MM.1S (cell line): ENCODE data around the gene BCL6.

Source experiments
- DNase-seq: peaks from one replicate; pipeline ENCODE4 v3.0.0-alpha.2; 2015
- H2AFZ ChIP-seq: fragments of 300-600 bp; sonication (generic); 2 replicates; pipeline ENCODE4 v1.6.0; 2016; ENCODE audit warnings: antibody characterized with exemption, low read length
- H3F3A ChIP-seq: fragments of 300-600 bp; sonication (generic); 2 replicates; pipeline ENCODE4 v1.6.1; 2016; ENCODE audit warnings: mild to moderate bottlenecking, antibody characterized with exemption, low read length, moderate library complexity, mixed read lengths; ENCODE audit not compliant: insufficient read depth
- H3K27ac ChIP-seq: fragments of 300-600 bp; sonication (generic); 2 replicates; pipeline ENCODE4 v1.5.1; 2016; ENCODE audit warnings: mild to moderate bottlenecking, low read length
- H3K27me3 ChIP-seq: fragments of 300-600 bp; sonication (generic); replicated peaks from 2 replicates; pipeline ENCODE4 v1.6.0; 2016; ENCODE audit warnings: low read length; ENCODE audit not compliant: insufficient read depth
- H3K36me3 ChIP-seq: fragments of 300-600 bp; sonication (generic); replicated peaks from 2 replicates; pipeline ENCODE4 v1.6.1; 2016; ENCODE audit warnings: mild to moderate bottlenecking, low read length, mixed read lengths; ENCODE audit not compliant: insufficient read depth
- H3K4me1 ChIP-seq: fragments of 300-600 bp; sonication (generic); 2 replicates; pipeline ENCODE4 v1.6.1; 2016; ENCODE audit warnings: low read length, mixed read lengths
- H3K4me2 ChIP-seq: fragments of 300-600 bp; sonication (generic); 2 replicates; pipeline ENCODE4 v1.6.0; 2016; ENCODE audit warnings: low read depth, low read length
- H3K4me3 ChIP-seq: fragments of 300-600 bp; sonication (generic); 2 replicates; pipeline ENCODE4 v1.5.1; 2016; ENCODE audit warnings: low read length, mixed read lengths
- H3K79me2 ChIP-seq: fragments of 300-600 bp; sonication (generic); 2 replicates; pipeline ENCODE4 v1.6.1; 2016; ENCODE audit warnings: mixed run types, low read length, mixed read lengths
- H3K9ac ChIP-seq: fragments of 300-600 bp; sonication (generic); 2 replicates; pipeline ENCODE4 v1.6.1; 2016; ENCODE audit warnings: low read length, mixed read lengths
- H3K9me2 ChIP-seq: fragments of 300-600 bp; sonication (generic); replicated peaks from 2 replicates; pipeline ENCODE4 v1.6.1; 2016; ENCODE audit warnings: mild to moderate bottlenecking, low read length, mixed read lengths; ENCODE audit not compliant: insufficient read depth
- H3K9me3 ChIP-seq: fragments of 300-600 bp; sonication (generic); replicated peaks from 2 replicates; pipeline ENCODE4 v1.6.1; 2016; ENCODE audit warnings: mild to moderate bottlenecking, low read length, mixed read lengths; ENCODE audit not compliant: insufficient read depth
- H4K20me1 ChIP-seq: fragments of 300-600 bp; sonication (generic); 2 replicates; pipeline ENCODE4 v1.6.1; 2016; ENCODE audit warnings: mild to moderate bottlenecking, low read length, moderate library complexity, mixed read lengths; ENCODE audit not compliant: insufficient read depth
- EZH2 ChIP-seq: fragments of 300-600 bp; sonication (generic); optimal IDR thresholded peaks from 2 replicates; pipeline ENCODE3; 2017; ENCODE audit warnings: low read depth, mild to moderate bottlenecking, antibody characterized with exemption, low read length, mixed read lengths
- EZH2phosphoT487 ChIP-seq: fragments of 300-600 bp; sonication (generic); IDR thresholded peaks from 2 replicates; pipeline ENCODE4 v1.6.1; 2018; ENCODE audit warnings: antibody characterized with exemption, low read length
- TF ChIP-seq, protein P1 (sequence below): fragments of 300-600 bp; sonication (generic); IDR thresholded peaks from 2 replicates; pipeline ENCODE4 v1.5.1; 2016; ENCODE audit warnings: antibody characterized with exemption, low read length, mixed read lengths

The BCL6 gene

DNA sequence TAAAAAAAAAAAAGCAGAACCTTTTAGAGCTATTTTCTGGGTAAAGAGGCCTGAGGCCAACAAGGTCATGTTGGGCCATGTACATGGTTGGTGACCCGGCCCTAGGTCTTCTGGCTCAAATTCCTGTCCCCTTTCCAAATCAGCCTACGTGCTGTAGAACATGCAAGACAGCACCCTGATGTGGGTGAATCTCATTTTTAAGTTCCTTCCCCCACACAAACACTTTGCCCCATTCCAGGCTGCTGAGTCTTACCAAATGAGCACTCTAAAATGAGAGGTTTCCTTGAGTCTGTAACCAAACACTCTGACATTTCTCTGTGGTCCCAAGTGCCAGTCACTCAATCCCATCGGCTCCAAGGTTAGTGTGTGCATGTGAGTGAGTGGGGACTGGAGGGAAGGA lies 9.4 kb downstream of the BCL6 start:
- H4K20me1 ChIP-seq, result no peaks in the 10 kb centered on the region
- H3K4me2 ChIP-seq, result no peak overlapping the region
- no peaks in the 10 kb centered on the region for H3K79me2 ChIP-seq
- H3K4me1 ChIP-seq, result peaks cover 7% of the 10 kb centered on the region
- DNase-seq, result no peak
- H3K27ac ChIP-seq, result no peak overlapping the region
- TF ChIP-seq, protein P1, sequence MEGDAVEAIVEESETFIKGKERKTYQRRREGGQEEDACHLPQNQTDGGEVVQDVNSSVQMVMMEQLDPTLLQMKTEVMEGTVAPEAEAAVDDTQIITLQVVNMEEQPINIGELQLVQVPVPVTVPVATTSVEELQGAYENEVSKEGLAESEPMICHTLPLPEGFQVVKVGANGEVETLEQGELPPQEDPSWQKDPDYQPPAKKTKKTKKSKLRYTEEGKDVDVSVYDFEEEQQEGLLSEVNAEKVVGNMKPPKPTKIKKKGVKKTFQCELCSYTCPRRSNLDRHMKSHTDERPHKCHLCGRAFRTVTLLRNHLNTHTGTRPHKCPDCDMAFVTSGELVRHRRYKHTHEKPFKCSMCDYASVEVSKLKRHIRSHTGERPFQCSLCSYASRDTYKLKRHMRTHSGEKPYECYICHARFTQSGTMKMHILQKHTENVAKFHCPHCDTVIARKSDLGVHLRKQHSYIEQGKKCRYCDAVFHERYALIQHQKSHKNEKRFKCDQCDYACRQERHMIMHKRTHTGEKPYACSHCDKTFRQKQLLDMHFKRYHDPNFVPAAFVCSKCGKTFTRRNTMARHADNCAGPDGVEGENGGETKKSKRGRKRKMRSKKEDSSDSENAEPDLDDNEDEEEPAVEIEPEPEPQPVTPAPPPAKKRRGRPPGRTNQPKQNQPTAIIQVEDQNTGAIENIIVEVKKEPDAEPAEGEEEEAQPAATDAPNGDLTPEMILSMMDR, result no peak
- TF ChIP-seq EZH2 (no peak), EZH2phosphoT487 (no peak)
- H2AFZ ChIP-seq, result no peak overlapping the region
- no peak overlapping the region for H3K4me3 ChIP-seq
- H3F3A ChIP-seq, result peaks cover 13% of the 10 kb centered on the region
- no peaks in the 10 kb centered on the region for H3K36me3 ChIP-seq
- H3K9me2 ChIP-seq, result no peaks in the 10 kb centered on the region
- H3K9me3 ChIP-seq, result no peaks in the 10 kb centered on the region
- H3K9ac ChIP-seq, result no peak overlapping the region
- H3K27me3 ChIP-seq, result peaks cover 20% of the 10 kb centered on the region

DNA sequence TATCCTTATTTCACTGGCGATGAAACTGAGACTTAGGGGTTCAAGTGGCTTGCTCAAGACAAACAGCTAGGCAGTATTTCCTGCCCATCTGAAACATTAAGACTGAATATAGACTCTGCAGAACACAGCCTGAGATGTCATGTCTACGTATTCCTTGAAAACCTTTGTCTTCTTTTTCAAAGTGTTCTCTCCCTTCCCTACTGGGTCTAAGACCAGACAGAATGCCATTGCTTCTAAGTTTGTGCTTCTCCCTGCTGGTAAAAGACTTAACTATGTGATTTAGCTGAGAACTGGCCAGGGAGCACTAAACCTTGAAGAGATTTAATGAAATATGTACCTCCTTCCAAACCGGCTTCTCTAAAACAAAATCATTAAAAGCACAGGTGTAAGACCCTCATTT lies 9.9 kb downstream of the BCL6 start:
- Histone ChIP-seq H3K36me3 (no peaks in the 10 kb centered on the region), H3K27ac (no peak overlapping the region), H3K79me2 (no peaks in the 10 kb centered on the region), H3K4me2 (no peak overlapping the region), H3K27me3 (peaks cover 20% of the 10 kb centered on the region), H3K9me3 (no peaks in the 10 kb centered on the region), H3K4me3 (no peak overlapping the region), H4K20me1 (no peaks in the 10 kb centered on the region), H3K9me2 (no peaks in the 10 kb centered on the region), H3K9ac (no peak overlapping the region), H3F3A (peaks cover 11% of the 10 kb centered on the region), H2AFZ (no peak overlapping the region), H3K4me1 (peaks cover 3% of the 10 kb centered on the region)
- DNase-seq, result no peak
- no peak for TF ChIP-seq EZH2
- no peak for TF ChIP-seq EZH2phosphoT487

DNA sequence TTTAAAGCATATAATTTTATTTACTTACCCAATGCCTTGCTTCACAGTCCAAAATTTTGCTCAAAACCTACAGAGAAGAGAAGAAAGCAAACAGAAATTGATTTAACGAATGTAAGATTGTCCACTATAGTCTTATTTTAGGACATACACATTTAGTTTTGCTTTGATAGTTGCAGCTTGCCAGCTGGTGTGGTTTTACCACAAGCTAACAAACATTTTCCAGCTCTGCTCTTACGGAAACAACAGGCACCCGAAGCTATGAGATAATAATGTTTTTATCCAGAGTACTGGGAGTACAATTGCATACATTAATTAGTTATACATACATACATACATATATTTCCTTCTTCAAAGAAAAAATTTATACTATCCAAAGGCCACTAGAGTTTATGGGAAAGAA lies 10.4 kb downstream of the BCL6 start:
- Histone ChIP-seq H4K20me1 (no peaks in the 10 kb centered on the region), H3K79me2 (no peaks in the 10 kb centered on the region), H3K36me3 (no peaks in the 10 kb centered on the region)

DNA sequence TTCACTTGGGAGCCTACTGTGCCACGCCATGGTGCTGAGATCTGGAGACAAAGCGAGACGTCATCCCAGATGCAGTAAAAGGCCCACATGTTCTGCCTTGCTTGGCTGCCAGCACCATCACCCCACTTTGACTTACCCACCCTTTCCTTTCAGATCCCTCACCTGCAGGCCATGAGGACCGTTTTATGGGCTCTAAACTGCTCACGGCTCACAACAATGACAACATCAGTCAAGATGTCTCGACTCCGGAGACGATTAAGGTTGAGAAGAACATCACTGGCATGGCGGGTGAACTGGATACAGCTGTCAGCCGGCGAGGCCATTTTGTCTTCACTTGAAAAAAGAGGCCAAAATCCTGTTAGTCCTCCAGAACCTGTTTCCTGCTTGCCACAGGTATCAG lies 11.9 kb downstream of the BCL6 start:
- no peak for DNase-seq
- H2AFZ ChIP-seq, result no peak overlapping the region
- H4K20me1 ChIP-seq, result no peaks in the 10 kb centered on the region
- H3K4me3 ChIP-seq, result no peak overlapping the region
- H3K9me3 ChIP-seq, result no peaks in the 10 kb centered on the region
- H3K9ac ChIP-seq, result no peak overlapping the region
- no peaks in the 10 kb centered on the region for H3K79me2 ChIP-seq
- no peak for TF ChIP-seq EZH2phosphoT487
- TF ChIP-seq, protein P1, result no peak
- TF ChIP-seq EZH2, result no peak
- no peaks in the 10 kb centered on the region for H3K4me1 ChIP-seq
- H3K36me3 ChIP-seq, result no peaks in the 10 kb centered on the region
- H3F3A ChIP-seq, result no peaks in the 10 kb centered on the region
- no peaks in the 10 kb centered on the region for H3K9me2 ChIP-seq
- H3K4me2 ChIP-seq, result no peak overlapping the region
- H3K27ac ChIP-seq, result no peak overlapping the region
- H3K27me3 ChIP-seq, result peaks cover 20% of the 10 kb centered on the region

More for the DNA sequence above, 10.4 kb downstream of the BCL6 start:
- Histone ChIP-seq H3K9me3 (no peaks in the 10 kb centered on the region), H3K4me2 (no peak overlapping the region), H3K9me2 (no peaks in the 10 kb centered on the region), H3K27me3 (peaks cover 20% of the 10 kb centered on the region), H3K4me1 (no peaks in the 10 kb centered on the region), H3F3A (peaks cover 8% of the 10 kb centered on the region), H2AFZ (no peak overlapping the region), H3K27ac (no peak overlapping the region), H3K9ac (no peak overlapping the region), H3K4me3 (no peak overlapping the region)
- TF ChIP-seq, protein P1, result no peak
- TF ChIP-seq EZH2 (no peak), EZH2phosphoT487 (no peak)
- DNase-seq, result no peak
